ENCODE data around the gene TMIGD3.

Gene TMIGD3

GRCh38 chr1:111540928-111541327 lies 37.5 kb upstream of the TMIGD3 start:
- Histone ChIP-seq H3K4me1 (ENCODE audit: control insufficient read depth, low read length) (no peaks in the 10 kb centered on the region), H3K4me2 (ENCODE audit: low read length) (no peak overlapping the region), H3K27me3 (ENCODE audit: control insufficient read depth, low read length) (no peaks in the 10 kb centered on the region), H3K4me3 (ENCODE audit: low read length) (no peak overlapping the region), H3F3A (ENCODE audit: control insufficient read depth, insufficient read depth) (no peaks in the 10 kb centered on the region), H3K27ac (ENCODE audit: low read depth, low read length) (no peak overlapping the region), H3K9me2 (replicated peaks; ENCODE audit: control insufficient read depth, low read length) (no peaks in the 10 kb centered on the region; the same call in 1 of the 2 replicates), H4K20me1 (ENCODE audit: control insufficient read depth, insufficient read depth, low read depth, low read length) (no peaks in the 10 kb centered on the region), H3K79me2 (ENCODE audit: control insufficient read depth, low read length) (no peaks in the 10 kb centered on the region), H3K9me3 (ENCODE audit: control insufficient read depth, insufficient read depth, low read length) (no peaks in the 10 kb centered on the region), H3K36me3 (ENCODE audit: control insufficient read depth, low read length) (no peaks in the 10 kb centered on the region)
- TF ChIP-seq EZH2phosphoT487 (IDR thresholded peaks at IDR 0.05; ENCODE audit: borderline replicate concordance, low read length) (no peak), CTCF (IDR thresholded peaks at IDR 0.05; ENCODE audit: low read depth, low read length, poor library complexity, severe bottlenecking) (no peak)

GRCh38 chr1:111538343-111539025 lies 35.1 kb upstream of the TMIGD3 start:
- no peaks in the 10 kb centered on the region for H3K36me3 ChIP-seq (ENCODE audit: control insufficient read depth, low read length)
- no peaks in the 10 kb centered on the region for H3K4me1 ChIP-seq (ENCODE audit: control insufficient read depth, low read length)
- H3K79me2 ChIP-seq (ENCODE audit: control insufficient read depth, low read length) = no peaks in the 10 kb centered on the region
- H3K27me3 ChIP-seq (ENCODE audit: control insufficient read depth, low read length) = no peaks in the 10 kb centered on the region
- no peaks in the 10 kb centered on the region for H4K20me1 ChIP-seq (ENCODE audit: control insufficient read depth, insufficient read depth, low read depth, low read length)
- H3K9me2 ChIP-seq (replicated peaks; ENCODE audit: control insufficient read depth, low read length) = no peaks in the 10 kb centered on the region; the same call in 1 of the 2 replicates
- no peaks in the 10 kb centered on the region for H3F3A ChIP-seq (ENCODE audit: control insufficient read depth, insufficient read depth)
- no peak overlapping the region for H3K4me2 ChIP-seq (ENCODE audit: low read length)
- TF ChIP-seq CTCF (IDR thresholded peaks at IDR 0.05; ENCODE audit: low read depth, low read length, poor library complexity, severe bottlenecking) = no peak
- no peak for TF ChIP-seq EZH2phosphoT487 (IDR thresholded peaks at IDR 0.05; ENCODE audit: borderline replicate concordance, low read length)
- H3K9me3 ChIP-seq (ENCODE audit: control insufficient read depth, insufficient read depth, low read length) = no peaks in the 10 kb centered on the region
- H3K4me3 ChIP-seq (ENCODE audit: low read length) = no peak overlapping the region
- H3K27ac ChIP-seq (ENCODE audit: low read depth, low read length) = no peak overlapping the region

- H3K79me2 ChIP-seq (ENCODE audit: control insufficient read depth, low read length) = no peaks in the 10 kb centered on the region
- no peaks in the 10 kb centered on the region for H3K9me3 ChIP-seq (ENCODE audit: control insufficient read depth, insufficient read depth, low read length)
- no peaks in the 10 kb centered on the region; the same call in 1 of the 2 replicates for H3K9me2 ChIP-seq (replicated peaks; ENCODE audit: control insufficient read depth, low read length)
- no peaks in the 10 kb centered on the region for H3K36me3 ChIP-seq (ENCODE audit: control insufficient read depth, low read length)
- H3K4me2 ChIP-seq (ENCODE audit: low read length) = no peak overlapping the region
- no peak overlapping the region for H3K4me3 ChIP-seq (ENCODE audit: low read length)
- H3K27me3 ChIP-seq (ENCODE audit: control insufficient read depth, low read length) = no peaks in the 10 kb centered on the region
- no peaks in the 10 kb centered on the region for H3F3A ChIP-seq (ENCODE audit: control insufficient read depth, insufficient read depth)
- TF ChIP-seq CTCF (IDR thresholded peaks at IDR 0.05; ENCODE audit: low read depth, low read length, poor library complexity, severe bottlenecking) (no peak), EZH2phosphoT487 (IDR thresholded peaks at IDR 0.05; ENCODE audit: borderline replicate concordance, low read length) (no peak)
- H4K20me1 ChIP-seq (ENCODE audit: control insufficient read depth, insufficient read depth, low read depth, low read length) = no peaks in the 10 kb centered on the region
- no peaks in the 10 kb centered on the region for H3K4me1 ChIP-seq (ENCODE audit: control insufficient read depth, low read length)
- H3K27ac ChIP-seq (ENCODE audit: low read depth, low read length) = no peak overlapping the region
Observed at GRCh38 chr1:111535256-111536191, 32.1 kb upstream of the TMIGD3 start.
